Spinal cord (tissue), 10 donors: ENCODE measurements around the gene LMAN2. TPM values are rescaled to one million over a fixed set of nuclear protein-coding genes. Genes with fewer than 3 reads are reported as not detected.
"Not testable (repeated sequence)": the region's sequence is repeated elsewhere in the genome, so short reads cannot be mapped to it uniquely, and the experiment has no call there.

Source experiments
- DNase-seq, 6 donors: peaks; one replicate each; pipeline versions ENCODE4 v3.0.0 to v3.0.0-alpha.2; 2013 to 2015; ENCODE audit warnings: low spot score in 6 of 6, low read depth in 4 of 6
- H3K27ac ChIP-seq: one replicate; pipeline ENCODE4 v1.5.1; 2013; ENCODE audit warnings: low read depth, low read length, control low read depth
- H3K27me3 ChIP-seq: one replicate; pipeline ENCODE4 v1.6.1; 2013; ENCODE audit warnings: low read length; ENCODE audit not compliant: control insufficient read depth, insufficient read depth
- H3K36me3 ChIP-seq: one replicate; pipeline ENCODE4 v1.6.1; 2013; ENCODE audit warnings: low read length; ENCODE audit not compliant: control insufficient read depth, insufficient read depth
- H3K4me1 ChIP-seq: one replicate; pipeline ENCODE4 v1.6.1; 2013; ENCODE audit warnings: low read length; ENCODE audit not compliant: control insufficient read depth, insufficient read depth
- H3K4me3 ChIP-seq: one replicate; pipeline ENCODE4 v1.5.1; 2013; ENCODE audit warnings: low read depth, low read length, control low read depth
- H3K9me3 ChIP-seq: one replicate; pipeline ENCODE4 v1.6.1; 2013; ENCODE audit warnings: low read length; ENCODE audit not compliant: control insufficient read depth, insufficient read depth
- WGBS: methylation state at CpG from one replicate; pipeline ENCODE4 v1.1.5; 2013; ENCODE audit warnings: missing lambda C conversion rate; ENCODE audit not compliant: insufficient coverage; 5-methylcytosine and 5-hydroxymethylcytosine counted together
- polyA plus RNA-seq, 2 donors: library from polyadenylated mRNA; unstranded; fragments of 120-200 nt; gene quantifications; one replicate each; pipeline ENCODE4 v1.2.1, GENCODE V29; 2013; ENCODE audit not compliant: insufficient read length in 2 of 2
- total RNA-seq, 2 donors: library from RNA; depleted of rRNA in 1 of 2; stranded (reverse); fragments of 120-200 nt in 1 of 2; fragments of >200 nt in 1 of 2; gene quantifications; one replicate each; pipeline versions ENCODE4 v1.2.3 to v1.2.4, GENCODE V29; 2013 to 2014
- donor health status: healthy.

Gene LMAN2
- total and polyA plus RNA-seq, 4 donors = 90.3 to 152 (median 96.4) TPM

GRCh38 chr5:177365845-177366527, 14.5 kb upstream of the LMAN2 start:
- H3K36me3 ChIP-seq = no peaks in the 10 kb centered on the region
- no peaks in the 10 kb centered on the region for H3K9me3 ChIP-seq
- H3K27me3 ChIP-seq = peaks cover 44% of the 10 kb centered on the region
- no peak overlapping the region for H3K4me3 ChIP-seq
- peak overlapping the region; percentile 95 for H3K27ac ChIP-seq
- H3K4me1 ChIP-seq = peaks cover 37% of the 10 kb centered on the region
- 69% methylated on average over 12 of the region's 14 CpGs for WGBS
- DNase-seq = no peak

- WGBS = 74% methylated on average over 8 of the region's 11 CpGs
- Histone ChIP-seq H3K9me3 (no peaks in the 10 kb centered on the region), H3K27ac (no peak overlapping the region), H3K4me3 (no peak overlapping the region), H3K4me1 (peaks cover 33% of the 10 kb centered on the region), H3K27me3 (peaks cover 42% of the 10 kb centered on the region), H3K36me3 (no peaks in the 10 kb centered on the region)
- no peak for DNase-seq
Measured at GRCh38 chr5:177364159-177364962, 12.9 kb upstream of the LMAN2 start.

GRCh38 chr5:177363565-177363964, 12.1 kb upstream of the LMAN2 start:
- no peaks in the 10 kb centered on the region for H3K9me3 ChIP-seq
- H3K4me3 ChIP-seq = no peak overlapping the region
- 40% methylated on average over 1 of the region's 10 CpGs for WGBS
- DNase-seq = no peak
- H3K27me3 ChIP-seq = peaks cover 34% of the 10 kb centered on the region
- peaks cover 32% of the 10 kb centered on the region for H3K4me1 ChIP-seq
- H3K36me3 ChIP-seq = no peaks in the 10 kb centered on the region
- no peak overlapping the region for H3K27ac ChIP-seq

- Histone ChIP-seq H3K4me3 (peak overlapping the region; percentile 41), H3K9me3 (no peaks in the 10 kb centered on the region), H3K36me3 (no peaks in the 10 kb centered on the region), H3K27me3 (peaks cover 33% of the 10 kb centered on the region), H3K27ac (no peak overlapping the region), H3K4me1 (peaks cover 26% of the 10 kb centered on the region)
- DNase-seq = peak in 2 of 6 donors; percentile 32 to 63
- WGBS = 8% methylated on average over 55 of the region's 59 CpGs
Measured at GRCh38 chr5:177362610-177363507, 11.4 kb upstream of the LMAN2 start.

- H3K27ac ChIP-seq = no peak overlapping the region
- 46% methylated on average over 6 of the region's 8 CpGs for WGBS
- H3K36me3 ChIP-seq = no peaks in the 10 kb centered on the region
- H3K4me1 ChIP-seq = peaks cover 20% of the 10 kb centered on the region
- DNase-seq = no peak
- H3K9me3 ChIP-seq = no peaks in the 10 kb centered on the region
- H3K27me3 ChIP-seq = peaks cover 31% of the 10 kb centered on the region
- H3K4me3 ChIP-seq = no peak overlapping the region
Measured at GRCh38 chr5:177362292-177362609, 10.8 kb upstream of the LMAN2 start.

GRCh38 chr5:177361418-177362291, 10.2 kb upstream of the LMAN2 start:
- H3K4me1 ChIP-seq = peaks cover 14% of the 10 kb centered on the region
- no peaks in the 10 kb centered on the region for H3K36me3 ChIP-seq
- 85% methylated on average over 6 of the region's 6 CpGs for WGBS
- H3K9me3 ChIP-seq = no peaks in the 10 kb centered on the region
- H3K27ac ChIP-seq = no peak overlapping the region
- no peak for DNase-seq
- peaks cover 25% of the 10 kb centered on the region for H3K27me3 ChIP-seq
- no peak overlapping the region for H3K4me3 ChIP-seq

- not testable (repeated sequence) for H3K36me3 ChIP-seq, H3K27ac ChIP-seq, H3K9me3 ChIP-seq, H3K4me3 ChIP-seq, DNase-seq
- 76% methylated on average over 7 of the region's 7 CpGs for WGBS
- Histone ChIP-seq H3K4me1 (peaks cover 10% of the 10 kb centered on the region), H3K27me3 (peaks cover 23% of the 10 kb centered on the region)
Measured at GRCh38 chr5:177360740-177361139, 9.3 kb upstream of the LMAN2 start.

GRCh38 chr5:177359860-177360259, 8.4 kb upstream of the LMAN2 start:
- peaks cover 26% of the 10 kb centered on the region for H3K27me3 ChIP-seq
- no peak overlapping the region for H3K4me3 ChIP-seq

GRCh38 chr5:177359451-177359851, 8.0 kb upstream of the LMAN2 start:
- Histone ChIP-seq H3K4me1 (peaks cover 10% of the 10 kb centered on the region), H3K4me3 (no peak overlapping the region), H3K27me3 (peaks cover 23% of the 10 kb centered on the region), H3K9me3 (no peaks in the 10 kb centered on the region), H3K27ac (no peak overlapping the region), H3K36me3 (no peaks in the 10 kb centered on the region)
- 83% methylated on average over 5 of the region's 6 CpGs for WGBS
- no peak for DNase-seq

More at GRCh38 chr5:177359860-177360259, 8.4 kb upstream of the LMAN2 start:
- 77% methylated on average over 3 of the region's 3 CpGs for WGBS
- no peaks in the 10 kb centered on the region for H3K36me3 ChIP-seq
- no peak for DNase-seq
- H3K4me1 ChIP-seq = peaks cover 10% of the 10 kb centered on the region
- H3K27ac ChIP-seq = no peak overlapping the region
- no peaks in the 10 kb centered on the region for H3K9me3 ChIP-seq
